Measurements from ENCODE around the gene PER3.

- TF ChIP-seq CTCF (IDR thresholded peaks at IDR 0.05; ENCODE audit: poor library complexity, severe bottlenecking) (no peak), TAF1 (IDR thresholded peaks at IDR 0.05; ENCODE audit: low read depth) (no peak), EZH2 (IDR thresholded peaks at IDR 0.05; ENCODE audit: borderline replicate concordance, insufficient read depth, low read length, poor library complexity, severe bottlenecking) (no peak), EP300 (conservative IDR thresholded peaks at IDR 0.05; ENCODE audit: poor library complexity, severe bottlenecking) (no peak), SMC3 (conservative IDR thresholded peaks at IDR 0.05; ENCODE audit: poor library complexity) (no peak), REST (IDR thresholded peaks at IDR 0.05; ENCODE audit: borderline replicate concordance) (no peak)
Observed at GRCh38 chr1:7747605-7748004, 36.5 kb upstream of the PER3 start.

Data from neural cell (in vitro differentiated cells).